Neural progenitor cell (in vitro differentiated cells): ENCODE results near the gene MMP14.

ENCODE experiments used
- CTCF ChIP-seq: fragments of 200-600 bp; sonication (generic); IDR thresholded peaks from 2 replicates; pipeline ENCODE4 v1.5.1; 2017; ENCODE audit warnings: antibody characterized with exemption, mild to moderate bottlenecking
- EZH2 ChIP-seq: fragments of 200-600 bp; sonication (generic); IDR thresholded peaks from 2 replicates; pipeline ENCODE4 v1.6.1; 2017; ENCODE audit warnings: antibody characterized with exemption, mild to moderate bottlenecking, moderate library complexity
- EZH2phosphoT487 ChIP-seq: fragments of 200-600 bp; sonication (generic); IDR thresholded peaks from 2 replicates; pipeline ENCODE4 v1.6.1; 2017; ENCODE audit warnings: antibody characterized with exemption

- no peak for TF ChIP-seq CTCF
- no peak for TF ChIP-seq EZH2
- TF ChIP-seq EZH2phosphoT487, result no peak
Observed at GRCh38 chr14:22803687-22803974, 32.8 kb upstream of the MMP14 start.
